ENCODE data around the gene STX8.
"Not testable (repeated sequence)": the region's sequence is repeated elsewhere in the genome, so short reads cannot be mapped to it uniquely, and the experiment has no call there.

STX8 gene

GRCh38 chr17:9290226-9290613, 285.4 kb downstream of the STX8 start:
- no peak for DNase-seq

DNA sequence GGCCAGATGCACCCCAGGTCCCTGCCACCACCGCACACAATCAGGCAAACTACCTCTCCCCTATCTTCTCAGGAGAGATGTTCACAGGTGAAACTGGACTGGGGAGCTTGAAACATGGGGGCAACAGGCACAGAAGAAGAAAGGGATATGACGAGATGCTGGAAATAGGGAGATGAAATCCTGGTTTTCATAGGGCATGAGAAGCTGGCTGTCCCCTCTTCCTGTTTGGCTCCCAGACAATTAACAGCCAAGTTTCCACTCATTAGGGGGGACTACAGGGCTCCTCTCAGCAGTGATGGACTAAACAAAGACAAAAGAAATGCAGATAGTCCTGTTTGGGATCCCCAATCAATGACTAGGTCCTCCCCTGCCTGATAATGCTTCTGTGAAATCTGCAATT, 288.3 kb downstream of the STX8 start:
- no peak for DNase-seq

GRCh38 chr17:9286434-9286833, 289.2 kb downstream of the STX8 start:
- no peak for DNase-seq

DNA sequence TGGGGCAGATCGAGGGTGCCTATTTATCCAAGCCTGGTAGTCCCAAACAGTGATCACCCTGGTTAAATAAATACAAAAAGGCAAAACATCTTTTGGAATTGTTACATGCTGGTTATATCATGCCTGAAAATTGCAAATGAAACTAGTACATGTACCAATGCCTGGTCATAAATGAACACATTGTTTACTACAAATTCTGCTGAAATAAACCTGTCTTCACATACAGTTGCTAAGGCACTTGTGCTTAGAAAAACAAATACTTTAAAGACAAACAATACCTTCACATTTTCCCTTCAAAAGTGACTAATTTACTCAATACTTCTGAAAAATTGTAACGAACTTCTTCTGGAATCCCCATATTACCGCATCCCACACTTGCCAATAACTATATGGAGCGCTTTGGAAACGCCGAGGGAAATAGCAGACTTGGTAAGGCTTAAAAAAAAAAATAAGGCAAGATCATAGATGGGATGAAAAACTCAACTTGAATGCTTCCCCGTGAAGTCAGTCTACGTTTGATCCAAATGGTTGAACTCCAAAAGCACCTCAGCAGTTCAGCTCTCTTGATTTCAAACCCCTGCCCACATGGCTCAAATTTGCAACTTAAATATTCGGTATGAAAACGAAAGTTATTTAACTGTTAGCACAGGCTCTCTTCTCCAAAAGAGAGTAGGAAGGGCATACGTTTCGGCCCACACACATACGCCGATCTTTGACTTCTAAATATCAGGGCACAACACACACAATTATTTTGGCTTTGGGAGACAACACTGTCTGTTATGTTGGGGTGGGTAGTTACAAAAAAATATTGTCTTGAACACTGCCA, 289.8 kb downstream of the STX8 start:
- no peak for DNase-seq

- no peak for DNase-seq
These were observed 290.7 kb downstream of the STX8 start for GRCh38 chr17:9284884-9285283.

- DNase-seq: no peak
These were observed 291.7 kb downstream of the STX8 start for GRCh38 chr17:9283909-9284308.

GRCh38 chr17:9279893-9280292, 295.7 kb downstream of the STX8 start:
- DNase-seq: no peak

DNA sequence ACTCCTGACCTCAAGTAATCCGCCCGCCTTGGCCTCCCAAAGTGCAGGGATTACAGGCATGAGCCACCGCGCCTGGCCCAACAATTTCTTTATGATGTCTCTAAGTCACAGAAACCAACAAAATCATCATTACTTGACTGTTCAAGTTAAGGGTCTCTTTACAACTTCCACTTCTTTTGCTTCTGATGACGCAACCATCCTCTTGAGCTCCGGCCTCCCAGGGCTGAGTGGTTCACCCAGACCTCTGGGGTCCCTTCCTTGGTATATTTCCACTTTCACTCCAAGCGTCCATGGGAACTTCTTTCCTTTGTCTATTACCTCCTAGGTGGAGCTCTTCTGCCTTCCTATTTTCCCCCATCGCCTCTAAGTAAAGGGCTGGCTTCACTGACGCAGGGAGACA, 300.6 kb downstream of the STX8 start:
- DNase-seq: no peak

- no peak for DNase-seq
These were observed 301.9 kb downstream of the STX8 start for GRCh38 chr17:9273428-9274391.

DNA sequence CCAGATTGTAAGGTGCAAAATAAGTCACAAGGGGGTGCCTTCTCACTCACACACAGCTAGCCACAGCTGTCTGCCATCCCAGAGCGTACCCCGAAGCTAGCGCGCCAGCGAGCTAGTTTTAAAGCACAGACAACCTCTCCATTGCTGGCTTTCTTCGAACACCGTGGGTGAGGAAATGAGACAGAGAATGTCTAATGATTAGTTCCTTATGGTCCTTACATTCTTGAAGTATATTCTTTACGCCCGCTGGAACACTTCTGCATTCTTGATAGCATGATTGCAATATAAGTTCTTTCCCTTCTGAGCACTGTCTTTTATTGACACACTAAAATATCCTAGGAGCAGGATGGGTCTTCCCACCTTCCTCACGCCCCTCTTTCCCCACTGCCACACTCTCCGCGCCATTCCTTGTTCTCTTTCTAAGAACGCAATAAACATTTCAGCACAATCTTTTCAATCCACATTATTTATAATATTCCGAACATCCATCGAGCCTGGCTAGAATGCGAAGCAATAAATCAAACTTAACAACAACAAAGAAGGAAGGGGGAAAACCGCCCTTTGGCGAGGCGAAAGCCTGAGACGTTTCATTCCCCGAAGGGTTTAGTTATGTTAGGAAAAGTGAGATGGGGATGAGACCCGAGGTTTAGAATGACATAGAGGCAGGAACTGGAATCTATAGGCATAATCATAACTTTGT, 303.0 kb downstream of the STX8 start:
- DNase-seq: no peak

- DNase-seq: no peak
These were observed 303.6 kb downstream of the STX8 start for GRCh38 chr17:9271989-9272388.

DNA sequence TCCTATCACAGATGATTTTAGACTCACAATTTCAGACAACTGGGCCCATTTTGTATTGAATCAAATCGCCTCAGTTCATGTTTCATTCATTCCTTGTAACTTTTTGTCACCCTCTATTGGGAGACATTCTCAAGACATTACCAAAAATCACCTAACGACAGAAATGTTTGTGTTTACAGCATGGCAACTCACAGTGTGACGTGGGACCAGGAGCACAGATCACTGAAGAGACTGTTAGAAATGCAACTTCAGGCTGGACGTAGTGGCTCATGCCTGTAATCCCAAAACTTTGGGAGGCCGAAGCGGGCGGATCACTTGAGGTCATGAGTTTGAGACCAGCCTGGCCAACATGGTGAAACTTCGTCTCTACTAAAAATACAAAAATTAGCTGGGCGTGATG, 304.7 kb downstream of the STX8 start:
- no peak for DNase-seq

- no peak for DNase-seq
These were observed 306.1 kb downstream of the STX8 start for GRCh38 chr17:9269350-9270035.

DNA sequence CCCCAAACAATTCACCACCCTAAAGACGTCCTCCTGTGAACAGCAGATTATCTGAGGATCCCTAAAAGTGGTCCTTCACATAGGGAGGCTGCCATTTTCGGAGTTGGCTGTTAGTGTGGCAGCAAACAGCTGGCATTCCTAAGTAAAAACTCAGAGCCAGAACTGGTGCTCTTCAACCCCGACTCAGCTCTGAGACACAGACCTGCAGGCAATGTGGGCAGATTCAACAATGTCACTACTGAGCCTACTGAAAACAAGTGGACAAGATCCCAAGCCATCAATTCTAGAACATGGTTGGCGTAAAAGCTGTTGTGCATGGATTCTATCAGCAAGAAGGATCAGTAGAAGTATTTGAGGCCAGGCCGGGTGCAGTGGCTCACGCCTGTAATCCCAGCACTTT, 307.1 kb downstream of the STX8 start:
- DNase-seq: no peak

DNA sequence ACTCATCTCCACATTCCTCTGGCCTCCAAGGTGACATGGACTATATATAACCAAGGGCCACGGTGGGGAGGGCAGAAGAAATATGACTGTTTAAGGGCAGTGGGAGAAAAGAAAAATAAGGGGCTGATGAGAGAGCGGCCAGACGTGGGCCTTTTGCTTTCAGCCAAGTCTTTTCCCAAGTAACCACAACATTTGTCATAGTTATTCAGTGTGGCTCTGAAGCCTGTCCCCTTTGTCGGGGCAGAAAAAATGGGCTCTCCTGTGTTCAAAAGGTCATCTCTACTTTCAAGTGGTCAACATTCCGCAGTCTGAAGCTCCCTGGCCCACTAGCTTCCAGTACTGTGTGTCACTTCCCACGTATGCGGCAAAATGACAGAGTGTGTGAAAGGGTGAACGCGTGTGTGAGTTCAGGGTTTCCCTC, 308.9 kb downstream of the STX8 start:
- DNase-seq: no peak

DNA sequence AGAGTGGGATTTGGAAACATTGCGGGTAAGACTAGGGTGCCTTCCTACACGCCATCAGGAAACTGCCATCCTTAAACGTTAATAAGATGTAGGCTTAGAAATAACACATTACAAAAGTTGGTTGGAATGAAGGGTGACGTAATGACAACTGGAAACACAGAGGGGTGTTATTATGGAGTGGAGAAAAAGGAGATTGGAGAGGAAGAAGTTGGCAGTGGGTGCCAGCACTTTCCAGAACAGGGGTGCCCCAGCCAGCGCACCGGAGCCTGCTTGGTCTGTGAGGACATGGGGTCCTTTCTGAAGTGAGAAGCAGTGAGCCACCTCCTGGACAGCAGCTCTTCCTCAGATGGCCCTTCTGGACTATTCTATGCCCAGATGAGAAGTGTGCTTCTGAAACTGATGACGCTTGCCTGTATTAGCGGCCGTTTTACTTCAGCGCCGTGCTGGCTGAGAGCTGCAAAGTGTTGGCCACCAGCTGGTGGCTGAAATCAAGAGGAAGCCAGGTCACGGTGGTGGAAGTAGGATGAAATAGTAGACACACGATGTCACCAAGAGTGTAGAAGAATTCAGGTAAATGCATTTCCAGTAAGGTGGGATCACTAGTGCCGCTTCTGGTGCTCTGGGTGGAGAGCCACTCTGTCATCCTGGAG, 309.5 kb downstream of the STX8 start:
- DNase-seq: no peak

- DNase-seq: no peak
These were observed 314.3 kb downstream of the STX8 start for GRCh38 chr17:9261081-9262012.

DNA sequence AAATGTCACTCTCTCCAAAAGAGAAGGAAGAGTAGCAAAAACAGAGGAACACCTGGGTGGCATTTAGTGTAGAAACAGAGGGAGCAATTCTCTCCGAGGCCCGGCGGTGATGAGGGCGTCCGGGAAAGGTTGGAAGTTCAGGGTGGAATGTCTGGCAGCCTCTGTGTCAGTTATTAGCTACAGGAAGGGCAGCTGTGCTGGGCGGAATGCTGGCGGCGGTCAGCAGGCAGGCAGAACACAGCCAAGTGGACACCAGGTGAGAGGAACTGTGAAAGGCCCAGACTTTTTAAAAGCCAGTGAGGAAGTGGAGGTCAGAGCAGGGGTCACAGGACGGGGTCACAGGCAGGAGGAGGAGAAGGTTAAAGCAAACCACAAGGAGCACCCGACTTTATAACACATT, 316.2 kb downstream of the STX8 start:
- no peak for DNase-seq

DNA sequence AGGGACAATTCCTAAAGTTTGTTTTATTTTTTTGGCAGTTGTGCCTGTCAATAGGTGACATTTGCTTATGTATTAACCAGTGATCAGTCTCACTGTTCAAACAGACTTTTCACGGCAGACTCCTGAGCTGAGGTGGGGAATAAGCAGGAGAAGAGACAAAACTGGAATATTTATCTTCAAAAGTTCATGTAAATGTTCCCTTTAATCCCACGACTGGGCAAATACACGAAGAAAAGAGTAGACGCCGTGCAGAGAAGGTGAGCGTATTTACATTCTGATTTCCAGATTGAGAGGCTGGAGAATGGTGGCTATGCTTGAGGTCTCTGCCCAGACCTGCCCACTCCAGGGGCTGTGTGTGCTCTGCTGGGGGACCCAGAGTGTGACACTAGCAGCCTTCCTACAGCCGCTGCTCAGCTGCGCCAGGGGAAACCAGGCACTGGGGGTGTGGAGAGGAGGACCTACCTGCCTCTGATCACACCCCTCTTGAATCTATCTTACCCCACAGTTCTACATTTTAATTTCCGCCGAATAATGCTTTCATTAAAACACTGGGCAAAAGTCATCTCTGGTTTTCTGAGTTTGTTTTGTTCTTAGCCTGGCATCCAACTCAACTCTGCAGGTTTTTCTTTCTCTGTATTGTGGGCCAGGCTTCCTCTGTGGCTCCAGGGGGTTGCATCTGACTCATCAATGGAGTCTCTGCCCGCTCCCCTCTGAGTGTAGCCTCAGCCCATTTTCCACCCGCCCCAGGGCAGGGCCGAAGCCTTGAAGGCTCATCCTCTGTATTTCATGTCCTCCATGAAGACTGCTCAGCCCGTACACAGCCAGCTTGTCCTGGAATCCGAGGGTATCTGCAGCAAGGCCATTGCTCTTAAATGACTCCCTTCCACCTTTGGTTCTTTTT, 317.3 kb downstream of the STX8 start:
- no peak for DNase-seq

- not testable (repeated sequence) for DNase-seq
These were observed 318.0 kb downstream of the STX8 start for GRCh38 chr17:9257630-9257965.

Measured in DMS79 (cell line).